ENCODE measurements around the gene ITGA7.
A peak's percentile ranks its signal among the peaks of the same experiment; 100 is the strongest.

The ITGA7 gene

GRCh38 chr12:55741931-55742680, 34.4 kb upstream of the ITGA7 start:
- Histone ChIP-seq H3K9ac (ENCODE audit: low read length) (peak overlapping the region; percentile 70), H3K36me3 (ENCODE audit: control insufficient read depth, insufficient read depth, low read length, severe bottlenecking) (no peaks in the 10 kb centered on the region), H3K4me3 (ENCODE audit: low read length) (peak overlapping the region; percentile 72), H3K4me1 (ENCODE audit: control insufficient read depth, insufficient read depth, low read length) (peaks cover 48% of the 10 kb centered on the region), H3K9me3 (ENCODE audit: control insufficient read depth, low read length) (no peaks in the 10 kb centered on the region), H3K27me3 (replicated peaks; ENCODE audit: control insufficient read depth, insufficient read depth, low read length) (no peaks in the 10 kb centered on the region)
- no peak for DNase-seq (ENCODE audit: low read depth)

- no peaks in the 10 kb centered on the region for H3K36me3 ChIP-seq (ENCODE audit: control insufficient read depth, insufficient read depth, low read length, severe bottlenecking)
- no peaks in the 10 kb centered on the region for H3K9me3 ChIP-seq (ENCODE audit: control insufficient read depth, low read length)
- no peak overlapping the region for H3K9ac ChIP-seq (ENCODE audit: low read length)
- H3K27me3 ChIP-seq (replicated peaks; ENCODE audit: control insufficient read depth, insufficient read depth, low read length) = no peaks in the 10 kb centered on the region
- H3K4me3 ChIP-seq (ENCODE audit: low read length) = peak overlapping the region; percentile 91
- H3K4me1 ChIP-seq (ENCODE audit: control insufficient read depth, insufficient read depth, low read length) = peaks cover 23% of the 10 kb centered on the region
- no peak for DNase-seq (ENCODE audit: low read depth)
Observed at GRCh38 chr12:55739025-55739378, 31.3 kb upstream of the ITGA7 start.

- Histone ChIP-seq H3K36me3 (ENCODE audit: control insufficient read depth, insufficient read depth, low read length, severe bottlenecking) (no peaks in the 10 kb centered on the region), H3K4me3 (ENCODE audit: low read length) (peak overlapping the region; percentile 91), H3K9ac (ENCODE audit: low read length) (peak overlapping the region; percentile 89), H3K27me3 (replicated peaks; ENCODE audit: control insufficient read depth, insufficient read depth, low read length) (no peaks in the 10 kb centered on the region), H3K9me3 (ENCODE audit: control insufficient read depth, low read length) (no peaks in the 10 kb centered on the region), H3K4me1 (ENCODE audit: control insufficient read depth, insufficient read depth, low read length) (peaks cover 21% of the 10 kb centered on the region)
- peak; percentile 96 for DNase-seq (ENCODE audit: low read depth)
Observed at GRCh38 chr12:55738123-55739024, 30.7 kb upstream of the ITGA7 start.

- Histone ChIP-seq H3K4me1 (ENCODE audit: control insufficient read depth, insufficient read depth, low read length) (peaks cover 21% of the 10 kb centered on the region), H3K4me3 (ENCODE audit: low read length) (peak overlapping the region; percentile 91)
- DNase-seq (ENCODE audit: low read depth) = no peak
Observed at GRCh38 chr12:55737581-55738122, 29.9 kb upstream of the ITGA7 start.

GRCh38 chr12:55736780-55737580, 29.3 kb upstream of the ITGA7 start:
- no peak overlapping the region for H3K4me3 ChIP-seq (ENCODE audit: low read length)
- peak; percentile 70 for DNase-seq (ENCODE audit: low read depth)
- H3K4me1 ChIP-seq (ENCODE audit: control insufficient read depth, insufficient read depth, low read length) = peaks cover 21% of the 10 kb centered on the region

More at GRCh38 chr12:55737581-55738122, 29.9 kb upstream of the ITGA7 start:
- Histone ChIP-seq H3K9ac (ENCODE audit: low read length) (peak overlapping the region; percentile 89), H3K36me3 (ENCODE audit: control insufficient read depth, insufficient read depth, low read length, severe bottlenecking) (no peaks in the 10 kb centered on the region), H3K27me3 (replicated peaks; ENCODE audit: control insufficient read depth, insufficient read depth, low read length) (no peaks in the 10 kb centered on the region), H3K9me3 (ENCODE audit: control insufficient read depth, low read length) (no peaks in the 10 kb centered on the region)

GRCh38 chr12:55736076-55736475, 28.4 kb upstream of the ITGA7 start:
- H3K4me1 ChIP-seq (ENCODE audit: control insufficient read depth, insufficient read depth, low read length) = peaks cover 21% of the 10 kb centered on the region
- H3K4me3 ChIP-seq (ENCODE audit: low read length) = no peak overlapping the region
- no peaks in the 10 kb centered on the region for H3K27me3 ChIP-seq (replicated peaks; ENCODE audit: control insufficient read depth, insufficient read depth, low read length)
- no peak for DNase-seq (ENCODE audit: low read depth)
- peak overlapping the region; percentile 11 for H3K9ac ChIP-seq (ENCODE audit: low read length)
- no peaks in the 10 kb centered on the region for H3K36me3 ChIP-seq (ENCODE audit: control insufficient read depth, insufficient read depth, low read length, severe bottlenecking)
- H3K9me3 ChIP-seq (ENCODE audit: control insufficient read depth, low read length) = no peaks in the 10 kb centered on the region

More at GRCh38 chr12:55736780-55737580, 29.3 kb upstream of the ITGA7 start:
- Histone ChIP-seq H3K9ac (ENCODE audit: low read length) (peak overlapping the region; percentile 89), H3K27me3 (replicated peaks; ENCODE audit: control insufficient read depth, insufficient read depth, low read length) (no peaks in the 10 kb centered on the region), H3K9me3 (ENCODE audit: control insufficient read depth, low read length) (no peaks in the 10 kb centered on the region), H3K36me3 (ENCODE audit: control insufficient read depth, insufficient read depth, low read length, severe bottlenecking) (no peaks in the 10 kb centered on the region)

- Histone ChIP-seq H3K9ac (ENCODE audit: low read length) (no peak overlapping the region), H3K9me3 (ENCODE audit: control insufficient read depth, low read length) (no peaks in the 10 kb centered on the region), H3K4me1 (ENCODE audit: control insufficient read depth, insufficient read depth, low read length) (peaks cover 31% of the 10 kb centered on the region), H3K4me3 (ENCODE audit: low read length) (no peak overlapping the region), H3K27me3 (replicated peaks; ENCODE audit: control insufficient read depth, insufficient read depth, low read length) (no peaks in the 10 kb centered on the region), H3K36me3 (ENCODE audit: control insufficient read depth, insufficient read depth, low read length, severe bottlenecking) (no peaks in the 10 kb centered on the region)
- no peak for DNase-seq (ENCODE audit: low read depth)
Observed at GRCh38 chr12:55734595-55734994, 26.9 kb upstream of the ITGA7 start.

- Histone ChIP-seq H3K9me3 (ENCODE audit: control insufficient read depth, low read length) (no peaks in the 10 kb centered on the region), H3K9ac (ENCODE audit: low read length) (no peak overlapping the region), H3K27me3 (replicated peaks; ENCODE audit: control insufficient read depth, insufficient read depth, low read length) (no peaks in the 10 kb centered on the region), H3K4me1 (ENCODE audit: control insufficient read depth, insufficient read depth, low read length) (peaks cover 31% of the 10 kb centered on the region), H3K36me3 (ENCODE audit: control insufficient read depth, insufficient read depth, low read length, severe bottlenecking) (no peaks in the 10 kb centered on the region), H3K4me3 (ENCODE audit: low read length) (no peak overlapping the region)
- no peak for DNase-seq (ENCODE audit: low read depth)
Observed at GRCh38 chr12:55733858-55734257, 26.2 kb upstream of the ITGA7 start.

- Histone ChIP-seq H3K36me3 (ENCODE audit: control insufficient read depth, insufficient read depth, low read length, severe bottlenecking) (no peaks in the 10 kb centered on the region), H3K9ac (ENCODE audit: low read length) (no peak overlapping the region), H3K4me1 (ENCODE audit: control insufficient read depth, insufficient read depth, low read length) (peaks cover 25% of the 10 kb centered on the region), H3K27me3 (replicated peaks; ENCODE audit: control insufficient read depth, insufficient read depth, low read length) (no peaks in the 10 kb centered on the region), H3K9me3 (ENCODE audit: control insufficient read depth, low read length) (no peaks in the 10 kb centered on the region), H3K4me3 (ENCODE audit: low read length) (no peak overlapping the region)
- no peak for DNase-seq (ENCODE audit: low read depth)
Observed at GRCh38 chr12:55733021-55733555, 25.4 kb upstream of the ITGA7 start.

- Histone ChIP-seq H3K9ac (ENCODE audit: low read length) (no peak overlapping the region), H3K9me3 (ENCODE audit: control insufficient read depth, low read length) (no peaks in the 10 kb centered on the region), H3K27me3 (replicated peaks; ENCODE audit: control insufficient read depth, insufficient read depth, low read length) (no peaks in the 10 kb centered on the region), H3K4me3 (ENCODE audit: low read length) (no peak overlapping the region), H3K4me1 (ENCODE audit: control insufficient read depth, insufficient read depth, low read length) (peaks cover 17% of the 10 kb centered on the region), H3K36me3 (ENCODE audit: control insufficient read depth, insufficient read depth, low read length, severe bottlenecking) (no peaks in the 10 kb centered on the region)
- no peak for DNase-seq (ENCODE audit: low read depth)
Observed at GRCh38 chr12:55732288-55732687, 24.6 kb upstream of the ITGA7 start.

Measured in adipocyte (in vitro differentiated cells).